Articular chondrocyte of knee joint (primary cell): ENCODE data around the gene ZBTB4. TPM values are rescaled to one million over a fixed set of nuclear protein-coding genes. Genes with fewer than 3 reads are reported as not detected.

Experiments
- total RNA-seq: library from RNA; depleted of rRNA; stranded (reverse); fragments of >200 nt; gene quantifications from 2 replicates; pipeline ENCODE4 v1.2.3, GENCODE V29; 2012

The ZBTB4 gene, protein sequence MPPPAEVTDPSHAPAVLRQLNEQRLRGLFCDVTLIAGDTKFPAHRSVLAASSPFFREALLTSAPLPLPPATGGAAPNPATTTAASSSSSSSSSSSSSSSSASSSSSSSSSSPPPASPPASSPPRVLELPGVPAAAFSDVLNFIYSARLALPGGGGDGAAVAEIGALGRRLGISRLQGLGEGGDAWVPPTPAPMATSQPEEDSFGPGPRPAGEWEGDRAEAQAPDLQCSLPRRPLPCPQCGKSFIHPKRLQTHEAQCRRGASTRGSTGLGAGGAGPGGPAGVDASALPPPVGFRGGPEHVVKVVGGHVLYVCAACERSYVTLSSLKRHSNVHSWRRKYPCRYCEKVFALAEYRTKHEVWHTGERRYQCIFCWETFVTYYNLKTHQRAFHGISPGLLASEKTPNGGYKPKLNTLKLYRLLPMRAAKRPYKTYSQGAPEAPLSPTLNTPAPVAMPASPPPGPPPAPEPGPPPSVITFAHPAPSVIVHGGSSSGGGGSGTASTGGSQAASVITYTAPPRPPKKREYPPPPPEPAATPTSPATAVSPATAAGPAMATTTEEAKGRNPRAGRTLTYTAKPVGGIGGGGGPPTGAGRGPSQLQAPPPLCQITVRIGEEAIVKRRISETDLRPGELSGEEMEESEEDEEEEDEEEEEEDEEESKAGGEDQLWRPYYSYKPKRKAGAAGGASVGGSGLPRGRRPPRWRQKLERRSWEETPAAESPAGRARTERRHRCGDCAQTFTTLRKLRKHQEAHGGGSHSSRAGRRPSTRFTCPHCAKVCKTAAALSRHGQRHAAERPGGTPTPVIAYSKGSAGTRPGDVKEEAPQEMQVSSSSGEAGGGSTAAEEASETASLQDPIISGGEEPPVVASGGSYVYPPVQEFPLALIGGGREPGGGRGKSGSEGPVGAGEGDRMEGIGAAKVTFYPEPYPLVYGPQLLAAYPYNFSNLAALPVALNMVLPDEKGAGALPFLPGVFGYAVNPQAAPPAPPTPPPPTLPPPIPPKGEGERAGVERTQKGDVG
- 40.2 and 41.4 TPM in 2 replicates for total RNA-seq

GRCh38 chr17:7479213-7480088 lies at the start of gene ZBTB4:
TSS of gene ZBTB4 (minus strand) at chr17:7479631. CDS start at chr17:7466801, 12,830 bp downstream.

DNA sequence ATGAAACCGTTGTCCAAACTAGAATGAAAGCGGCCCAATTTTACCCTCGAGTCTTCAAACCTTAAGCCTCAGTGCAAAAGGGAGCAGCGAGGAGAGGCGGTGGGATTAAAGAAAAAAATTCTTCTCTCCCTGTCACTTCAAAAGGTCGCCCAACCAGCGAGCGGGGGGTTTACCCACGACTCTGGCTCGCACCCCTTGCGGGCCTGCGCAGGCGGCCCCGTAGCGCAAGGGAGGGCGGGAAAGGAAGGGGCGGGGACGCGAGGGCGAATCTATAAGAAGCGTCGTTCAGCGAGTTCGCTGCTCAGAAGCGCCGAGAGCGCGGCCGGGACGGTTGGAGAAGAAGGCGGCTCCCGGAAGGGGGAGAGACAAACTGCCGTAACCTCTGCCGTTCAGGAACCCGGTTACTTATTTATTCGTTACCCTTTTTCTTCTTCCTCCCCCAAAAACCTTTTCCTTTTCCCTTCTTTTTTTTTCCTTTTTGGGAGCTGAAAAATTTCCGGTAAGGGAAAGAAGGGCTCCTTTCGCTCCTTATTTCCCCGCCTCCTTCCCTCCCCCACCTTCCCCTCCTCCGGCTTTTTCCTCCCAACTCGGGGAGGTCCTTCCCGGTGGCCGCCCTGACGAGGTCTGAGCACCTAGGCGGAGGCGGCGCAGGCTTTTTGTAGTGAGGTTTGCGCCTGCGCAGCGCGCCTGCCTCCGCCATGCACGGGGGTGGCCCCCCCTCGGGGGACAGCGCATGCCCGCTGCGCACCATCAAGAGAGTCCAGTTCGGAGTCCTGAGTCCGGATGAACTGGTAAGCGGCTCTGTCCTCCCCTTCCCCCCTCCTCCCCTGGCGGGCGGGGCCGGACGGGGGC lies 4.9 kb upstream of the ZBTB4 start, which contains the start of gene POLR2A:
Gene POLR2A (plus strand): TSS at position 300 of the 852 bp plus-strand sequence.

DNA sequence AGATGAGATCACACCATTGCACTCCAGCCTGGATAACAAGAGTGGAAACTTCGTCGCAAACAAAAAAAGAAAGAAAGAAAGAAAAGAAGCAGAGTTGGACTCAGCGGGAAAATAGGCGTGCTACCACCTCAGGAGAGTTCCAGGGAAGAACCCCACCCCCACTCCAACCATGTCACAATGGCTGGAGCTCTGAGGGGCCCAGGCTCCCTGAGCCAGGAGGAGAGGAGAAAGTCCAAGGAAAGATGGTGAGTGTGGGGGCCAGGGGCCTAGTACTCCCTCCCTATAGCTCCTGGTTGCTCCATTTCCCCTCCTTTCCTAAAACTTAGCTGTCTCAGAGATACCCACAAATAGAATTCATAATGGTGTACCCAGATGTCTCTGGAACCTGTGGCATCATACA lies 1.8 kb upstream of the ZBTB4 start, which contains the start of gene SLC35G6:
Gene SLC35G6 (plus strand): TSS at position 172 of the 400 bp plus-strand sequence. CDS start 71 bp downstream, at position 243.

DNA sequence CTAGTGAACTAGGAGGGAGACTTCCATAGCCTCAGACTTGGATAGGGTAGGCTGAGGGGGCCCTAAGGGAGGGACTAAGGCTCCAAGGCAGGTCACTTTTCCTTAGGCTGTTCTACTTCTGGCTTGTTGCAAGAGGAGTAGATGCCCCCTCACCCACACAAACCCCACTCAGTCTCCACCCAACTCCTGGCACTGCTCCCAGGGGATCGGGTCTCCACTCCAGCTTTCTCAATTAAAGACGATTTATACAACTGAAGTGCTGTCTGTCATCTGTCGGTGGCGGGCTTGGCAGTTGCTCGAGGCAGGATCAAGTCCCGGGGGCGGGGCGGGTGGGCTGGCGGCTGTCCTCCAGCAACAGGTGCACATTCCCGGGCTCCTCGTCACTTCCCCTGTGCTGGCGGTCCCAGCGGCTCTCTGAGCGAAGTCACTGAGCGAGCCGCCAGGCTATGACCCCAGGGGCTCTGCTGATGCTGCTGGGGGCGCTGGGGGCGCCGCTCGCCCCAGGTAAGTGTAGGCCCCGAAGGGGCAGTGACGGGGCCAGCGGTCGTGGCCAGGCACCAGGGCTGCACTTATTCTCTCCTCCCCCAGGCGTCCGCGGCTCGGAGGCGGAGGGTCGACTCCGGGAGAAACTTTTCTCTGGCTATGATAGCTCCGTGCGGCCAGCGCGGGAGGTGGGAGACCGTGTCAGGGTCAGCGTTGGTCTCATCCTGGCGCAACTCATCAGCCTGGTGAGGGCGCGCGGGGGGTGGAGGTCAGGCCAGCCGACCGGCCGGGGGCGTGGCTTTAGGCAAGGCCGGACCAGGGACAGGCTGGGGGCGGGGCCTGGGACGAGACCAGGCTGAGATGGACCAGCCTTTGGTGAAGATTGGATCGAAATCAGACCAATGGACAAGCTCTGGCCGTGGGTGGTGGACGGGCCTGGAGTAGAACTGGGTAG lies 34.5 kb downstream of the ZBTB4 start, which contains the start of gene CHRNB1:
Gene CHRNB1 (plus strand): TSS at position 380 of the 937 bp plus-strand sequence. CDS start 67 bp downstream, at position 447.

DNA sequence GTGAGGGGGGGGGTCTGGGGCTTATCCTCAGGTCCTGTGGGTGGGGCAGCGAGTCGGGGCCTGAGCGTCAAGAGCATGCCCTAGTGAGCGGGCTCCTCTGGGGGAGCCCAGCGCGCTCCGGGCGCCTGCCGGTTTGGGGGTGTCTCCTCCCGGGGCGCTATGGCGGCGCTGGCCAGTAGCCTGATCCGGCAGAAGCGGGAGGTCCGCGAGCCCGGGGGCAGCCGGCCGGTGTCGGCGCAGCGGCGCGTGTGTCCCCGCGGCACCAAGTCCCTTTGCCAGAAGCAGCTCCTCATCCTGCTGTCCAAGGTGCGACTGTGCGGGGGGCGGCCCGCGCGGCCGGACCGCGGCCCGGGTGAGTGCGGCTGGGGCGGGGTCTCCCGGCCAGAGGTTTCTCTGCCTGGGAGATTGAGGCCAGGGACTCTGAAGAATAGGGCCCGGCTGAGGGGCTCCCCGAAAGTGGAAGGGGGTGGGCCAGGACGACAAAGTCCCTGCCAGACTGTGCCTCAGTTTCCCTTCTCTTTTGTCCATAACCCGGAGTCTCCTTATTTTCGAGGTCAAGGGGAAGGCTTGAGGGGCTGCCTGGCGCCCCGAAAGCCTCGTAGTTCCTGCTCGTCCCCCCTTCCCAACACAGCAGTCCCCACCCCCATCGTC lies 39.8 kb downstream of the ZBTB4 start, which contains the start of gene FGF11:
Gene FGF11 (plus strand): TSS at position 51 of the 651 bp plus-strand sequence. CDS start 109 bp downstream, at position 160.

DNA sequence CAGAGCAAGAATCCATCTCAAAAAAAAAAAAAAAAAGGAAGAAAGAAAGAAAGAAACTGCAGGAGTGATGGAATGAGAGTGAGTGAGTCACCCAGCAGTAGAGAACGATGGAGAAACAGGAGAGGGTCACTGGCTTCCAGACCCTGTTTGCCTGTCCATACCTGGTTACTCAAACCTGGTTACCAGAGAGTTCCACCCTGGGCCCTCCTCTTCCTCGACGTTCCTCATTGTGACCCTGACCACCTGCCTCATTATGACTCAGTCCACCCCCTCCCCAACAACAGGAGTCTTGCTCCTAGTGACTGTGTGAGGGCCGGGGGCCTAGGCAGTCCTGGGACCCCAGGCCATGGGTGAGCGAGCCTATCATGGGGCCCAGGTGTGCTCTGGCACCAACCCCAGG lies 50.9 kb downstream of the ZBTB4 start, which contains the start of gene SPEM3:
Gene SPEM3 (plus strand): TSS at position 301 of the 400 bp plus-strand sequence. CDS start 46 bp downstream, at position 347.

DNA sequence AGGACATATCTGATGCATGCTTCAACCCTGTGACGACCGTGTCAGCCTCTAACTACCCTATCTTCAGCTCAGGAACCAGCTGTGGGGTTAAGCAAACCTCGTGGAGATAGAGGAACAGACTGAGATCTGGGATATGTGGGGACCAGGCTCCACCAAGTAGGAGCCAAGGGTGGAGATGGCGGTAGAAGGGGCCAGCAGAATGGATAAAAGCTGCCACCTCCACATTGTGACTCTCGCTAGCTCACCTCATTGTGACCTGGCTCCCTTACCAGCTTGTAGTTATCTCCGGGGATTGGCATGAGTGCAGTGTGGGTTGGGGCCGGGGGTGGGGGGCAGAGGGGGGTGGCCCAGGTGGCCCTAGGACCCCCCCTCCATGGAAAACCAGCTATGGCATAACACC lies 54.1 kb downstream of the ZBTB4 start, which contains the start of gene SPEM2:
Gene SPEM2 (plus strand): TSS at position 301 of the 400 bp plus-strand sequence. CDS start 73 bp downstream, at position 374.

GRCh38 chr17:7419819-7420610 lies 59.4 kb downstream of the ZBTB4 start, which contains the start of gene SPEM1:
TSS of gene SPEM1 (plus strand) at chr17:7420324. CDS start at chr17:7420385, 61 bp downstream.

Other genes starting within 250 kb of the ZBTB4 start
- 54.4 and 63.1 TPM in 2 replicates for gene DVL2, start 245.1 kb downstream of the ZBTB4 start, total RNA-seq
- gene PHF23, start 240.2 kb downstream of the ZBTB4 start, total RNA-seq = 34.4 and 38.5 TPM in 2 replicates
- 315 and 440 TPM in 2 replicates for gene GABARAP, start 237.2 kb downstream of the ZBTB4 start, total RNA-seq
- 30.1 and 39.5 TPM in 2 replicates for gene CTDNEP1, start 227.9 kb downstream of the ZBTB4 start, total RNA-seq
- 31.6 and 39.1 TPM in 2 replicates for gene ELP5, start 227.4 kb downstream of the ZBTB4 start, total RNA-seq
- gene CLDN7, start 217.2 kb downstream of the ZBTB4 start, total RNA-seq = 2.4 and 2.7 TPM in 2 replicates
- gene SLC2A4, start 197.9 kb downstream of the ZBTB4 start, total RNA-seq = 0.11 TPM in 1 of 2 replicates, not detected in the other
- gene YBX2, start 185.0 kb downstream of the ZBTB4 start, total RNA-seq = 0.13 TPM in 1 of 2 replicates, not detected in the other
- gene EIF5A, start 172.0 kb downstream of the ZBTB4 start, total RNA-seq = 575 and 584 TPM in 2 replicates
- gene GPS2, start 164.3 kb downstream of the ZBTB4 start, total RNA-seq = 38.2 and 42.2 TPM in 2 replicates
- 7.7 and 13.2 TPM in 2 replicates for gene NEURL4, start 150.3 kb downstream of the ZBTB4 start, total RNA-seq
- 0.11 and 0.26 TPM in 2 replicates for gene ACAP1, start 143.1 kb downstream of the ZBTB4 start, total RNA-seq
- gene KCTD11, start 127.5 kb downstream of the ZBTB4 start, total RNA-seq = 8.9 and 11.2 TPM in 2 replicates
- not detected in 2 replicates for gene TMEM95, start 124.5 kb downstream of the ZBTB4 start, total RNA-seq
- 4.1 and 4.6 TPM in 2 replicates for gene TNK1, start 98.5 kb downstream of the ZBTB4 start, total RNA-seq
- gene PLSCR3, start 85.1 kb downstream of the ZBTB4 start, total RNA-seq = 19.6 and 21.7 TPM in 2 replicates
- gene TMEM256, start 75.5 kb downstream of the ZBTB4 start, total RNA-seq = 30.4 and 56.3 TPM in 2 replicates
- gene NLGN2, start 71.8 kb downstream of the ZBTB4 start, total RNA-seq = 6.9 and 8.6 TPM in 2 replicates
- not detected in 2 replicates for gene SPEM1, start 59.3 kb downstream of the ZBTB4 start, total RNA-seq
- gene SPEM2, start 54.0 kb downstream of the ZBTB4 start, total RNA-seq = not detected in 2 replicates
- not detected in 2 replicates for gene SPEM3, start 50.8 kb downstream of the ZBTB4 start, total RNA-seq
- 2.5 and 2.8 TPM in 2 replicates for gene TMEM102, start 44.2 kb downstream of the ZBTB4 start, total RNA-seq
- gene FGF11, start 40.1 kb downstream of the ZBTB4 start, total RNA-seq = 0.76 and 0.91 TPM in 2 replicates
- gene CHRNB1, start 34.6 kb downstream of the ZBTB4 start, total RNA-seq = 5.2 and 5.4 TPM in 2 replicates
- gene SLC35G6, start 1.8 kb upstream of the ZBTB4 start, total RNA-seq = not detected in 2 replicates
- gene POLR2A, start 4.7 kb upstream of the ZBTB4 start, total RNA-seq = 85.8 and 100.0 TPM in 2 replicates
- 11.6 and 16.1 TPM in 2 replicates for gene TNFSF12, start 69.4 kb upstream of the ZBTB4 start, total RNA-seq
- gene TNFSF13, start 79.1 kb upstream of the ZBTB4 start, total RNA-seq = 4.5 and 5.0 TPM in 2 replicates
- 46.4 and 48.1 TPM in 2 replicates for gene SENP3, start 82.3 kb upstream of the ZBTB4 start, total RNA-seq
- gene CD68, start 100.0 kb upstream of the ZBTB4 start, total RNA-seq = 102 and 116 TPM in 2 replicates
- gene MPDU1, start 104.2 kb upstream of the ZBTB4 start, total RNA-seq = 93.2 and 97.4 TPM in 2 replicates
- 0.11 and 0.26 TPM in 2 replicates for gene SOX15, start 110.5 kb upstream of the ZBTB4 start, total RNA-seq
- 26.9 and 28.2 TPM in 2 replicates for gene FXR2, start 135.3 kb upstream of the ZBTB4 start, total RNA-seq
- 41.3 and 41.4 TPM in 2 replicates for gene SAT2, start 148.2 kb upstream of the ZBTB4 start, total RNA-seq
- gene SHBG, start 150.5 kb upstream of the ZBTB4 start, total RNA-seq = 1.3 TPM in 1 of 2 replicates, not detected in the other
- gene ATP1B2, start 171.3 kb upstream of the ZBTB4 start, total RNA-seq = not detected in 2 replicates
- gene TP53, start 207.9 kb upstream of the ZBTB4 start, total RNA-seq = 40.6 and 40.8 TPM in 2 replicates
- 4.1 and 4.4 TPM in 2 replicates for gene WRAP53, start 208.8 kb upstream of the ZBTB4 start, total RNA-seq
- gene EFNB3, start 225.6 kb upstream of the ZBTB4 start, total RNA-seq = 0.54 and 0.91 TPM in 2 replicates
- gene DNAH2, start 238.1 kb upstream of the ZBTB4 start, total RNA-seq = 0.11 and 0.13 TPM in 2 replicates